K562 (cell line): ENCODE measurements around the gene XIRP2. TPM values are rescaled to one million over a fixed set of nuclear protein-coding genes. Genes with fewer than 3 reads are reported as not detected.

ENCODE experiments used
- ATAC-seq: fragments of 200-7000 bp; cut with Tn5 transposase; 3 replicates; pipeline ENCODE4 v1.9.1; 2020; ENCODE audit warnings: moderate library complexity
- BruUV-seq: library from RNA; stranded (reverse); fragments of 400-500 nt; replicated peaks from 2 replicates; lab custom pipeline; 2021; lab: Mats Ljungman, UMichigan
- CTCF ChIA-PET: fragments of 300-600 bp; formaldehyde crosslinking; extraction: SDS; loops from one replicate; lab custom pipeline; 2021; ENCODE audit warnings: low intra/inter-chr PET ratio; lab: Yijun Ruan, JAX
- POLR2A ChIA-PET: fragments of 300-600, 350-650 bp; sonication (Branson Sonifier 250); formaldehyde crosslinking; extraction: SDS; loops from one replicate; lab custom pipeline; 2021; ENCODE audit warnings: antibody characterized with exemption, inconsistent platforms; lab: Yijun Ruan, JAX
- DNase-seq, 4 experiments: peaks; one replicate each; pipeline versions ENCODE4 v3.0.0 to v3.0.0-alpha.2; 2011 to 2018; ENCODE audit warnings: low spot score in 3 of 4, mixed read lengths in 3 of 4; ENCODE audit errors: extremely low read depth in 1 of 4
- FAIRE-seq: peaks from 2 replicates; lab custom pipeline; 2011; peaks lifted over from hg19 to GRCh38; lab: Jason Lieb, UNC
- H2AFZ ChIP-seq: 2 replicates; pipeline ENCODE4 v1.6.0; 2011; ENCODE audit warnings: low read depth, low read length, control low read depth, inconsistent platforms
- H3K27ac ChIP-seq: fragments of 200-600 bp; 3 replicates; pipeline ENCODE4 v1.8.0; 2011; ENCODE audit warnings: low read depth, mild to moderate bottlenecking, control low read depth, inconsistent platforms, low read length, moderate library complexity, mixed read lengths; ENCODE audit errors: extremely low read depth
- H3K27me3 ChIP-seq, 2 experiments: fragments of 300-600 bp in 1 of 2; 2 replicates in 1 of 2; 3 replicates in 1 of 2; pipeline versions ENCODE4 v1.6.0 to v1.8.0; 2011; ENCODE audit warnings: inconsistent platforms in 2 of 2, low read length in 2 of 2, mild to moderate bottlenecking in 1 of 2, mixed read lengths in 1 of 2, moderate library complexity in 1 of 2; ENCODE audit not compliant: control insufficient read depth in 2 of 2, insufficient read depth in 2 of 2
- H3K36me3 ChIP-seq: fragments of 300-600 bp; 3 replicates; pipeline ENCODE4 v1.8.0; 2011; ENCODE audit warnings: mild to moderate bottlenecking, low read length, inconsistent platforms; ENCODE audit not compliant: control insufficient read depth, insufficient read depth
- H3K4me1 ChIP-seq, 2 experiments: fragments of 200-600 bp in 1 of 2; replicated peaks in 1 of 2; 2 replicates in 1 of 2; 3 replicates in 1 of 2; pipeline versions ENCODE4 v1.5.1 to v1.8.0; 2011; ENCODE audit warnings: inconsistent platforms in 2 of 2, low read length in 2 of 2, mild to moderate bottlenecking in 1 of 2, mixed read lengths in 1 of 2, moderate library complexity in 1 of 2; ENCODE audit not compliant: control insufficient read depth in 2 of 2, insufficient read depth in 2 of 2
- H3K4me2 ChIP-seq: 2 replicates; pipeline ENCODE4 v1.6.1; 2011; ENCODE audit warnings: low read length, control low read depth, inconsistent platforms, mixed read lengths; ENCODE audit not compliant: insufficient read depth
- H3K4me3 ChIP-seq: fragments of 200-600 bp; sonication (generic), shearing (Covaris generic); 2 replicates; pipeline ENCODE4 v1.5.1; 2016; ENCODE audit warnings: control low read depth, inconsistent platforms
- H3K79me2 ChIP-seq: fragments of 200-600 bp; 3 replicates; pipeline ENCODE4 v1.8.0; 2011; ENCODE audit warnings: low read length, inconsistent platforms; ENCODE audit not compliant: control insufficient read depth, insufficient read depth
- H3K9ac ChIP-seq, 2 experiments: 2 replicates each; pipeline versions ENCODE4 v1.6.0 to v1.6.1; 2011; ENCODE audit warnings: low read depth in 2 of 2, low read length in 2 of 2, control low read depth in 1 of 2, inconsistent platforms in 1 of 2, mild to moderate bottlenecking in 1 of 2, mixed read lengths in 1 of 2; ENCODE audit not compliant: insufficient read depth in 1 of 2
- H3K9me1 ChIP-seq: one replicate; pipeline ENCODE4 v1.6.0; 2011; ENCODE audit warnings: inconsistent platforms, mild to moderate bottlenecking, low read length, moderate library complexity; ENCODE audit not compliant: control insufficient read depth, insufficient read depth
- H3K9me3 ChIP-seq: replicated peaks from 2 replicates; pipeline ENCODE4 v1.5.1; 2011; ENCODE audit warnings: low read depth, low read length, inconsistent platforms; ENCODE audit not compliant: control insufficient read depth, insufficient read depth
- H4K20me1 ChIP-seq: replicated peaks from 2 replicates; pipeline ENCODE4 v1.6.1; 2011; ENCODE audit warnings: low read length, inconsistent platforms, mixed read lengths; ENCODE audit not compliant: control insufficient read depth, insufficient read depth
- ARID1B ChIP-seq: fragments of 450-650 bp; IDR thresholded peaks from 2 replicates; pipeline ENCODE4 v1.6.1; 2016; ENCODE audit warnings: antibody characterized with exemption, mild to moderate bottlenecking, inconsistent platforms
- ATF7 ChIP-seq: fragments of 450-650 bp; IDR thresholded peaks from 2 replicates; pipeline ENCODE4 v1.7.1; 2014; ENCODE audit warnings: mild to moderate bottlenecking, moderate library complexity
- E2F8 ChIP-seq: fragments of 450-650 bp; IDR thresholded peaks from 2 replicates; pipeline ENCODE4 v1.7.1; 2018; ENCODE audit warnings: mild to moderate bottlenecking, low read depth; ENCODE audit not compliant: partially characterized antibody
- GATA2 ChIP-seq: sonication (generic); formaldehyde crosslinking; IDR thresholded peaks from 2 replicates; pipeline ENCODE4 v1.4.0; 2020; ENCODE audit warnings: mild to moderate bottlenecking, missing genetic modification reagents
- ID3 ChIP-seq, 2 experiments: fragments of 250-450 bp in 1 of 2; fragments of 450-650 bp in 1 of 2; sonication (Bioruptor Pico) in 1 of 2; IDR thresholded peaks; 2 replicates each; pipeline versions ENCODE4 v1.6.1 to v1.8.0; 2016 to 2021; ENCODE audit warnings: mild to moderate bottlenecking in 2 of 2, moderate library complexity in 2 of 2, missing compliant biosample characterization in 1 of 2, missing genetic modification characterization in 1 of 2
- LEF1 ChIP-seq: fragments of 450-650 bp; IDR thresholded peaks from 2 replicates; pipeline ENCODE4 v1.6.1; 2016; ENCODE audit warnings: mild to moderate bottlenecking
- NONO ChIP-seq, 2 experiments: fragments of 200-400 bp in 1 of 2; fragments of 450-650 bp in 1 of 2; formaldehyde crosslinking in 1 of 2; IDR thresholded peaks; 2 replicates each; pipeline ENCODE4 v1.6.1; 2017; ENCODE audit warnings: low read depth in 2 of 2, mild to moderate bottlenecking in 2 of 2, moderate library complexity in 2 of 2, low read length in 1 of 2
- NRF1 ChIP-seq, 2 experiments: fragments of 450-650 bp; IDR thresholded peaks in 1 of 2; conservative IDR thresholded peaks in 1 of 2; 2 replicates each; pipeline ENCODE4 v1.6.1; 2014; ENCODE audit warnings: mild to moderate bottlenecking in 2 of 2
- SOX6 ChIP-seq: fragments of 450-650 bp; IDR thresholded peaks from 2 replicates; pipeline ENCODE4 v1.6.1; 2014; ENCODE audit warnings: mild to moderate bottlenecking
- SRF ChIP-seq, 2 experiments: fragments of 250-450, 450-650 bp in 1 of 2; sonication (Bioruptor Pico) in 1 of 2; sonication (generic) in 1 of 2; formaldehyde crosslinking; IDR thresholded peaks; 2 replicates each; pipeline versions ENCODE4 v1.5.0 to v1.5.1; 2020 to 2022; ENCODE audit warnings: mild to moderate bottlenecking in 1 of 2, missing genetic modification reagents in 1 of 2
- XRCC5 ChIP-seq: fragments of 200-400 bp; formaldehyde crosslinking; IDR thresholded peaks from 2 replicates; pipeline ENCODE4 v1.6.1; 2017; ENCODE audit warnings: low read depth, mild to moderate bottlenecking, low read length
- ZNF280B ChIP-seq: fragments of 250-450 bp; sonication (Bioruptor Pico); IDR thresholded peaks from 2 replicates; pipeline ENCODE4 v1.5.1; 2021; ENCODE audit warnings: mild to moderate bottlenecking
- ZNF445 ChIP-seq: fragments of 250-450 bp; sonication (Bioruptor Pico); IDR thresholded peaks from 2 replicates; pipeline ENCODE4 v1.4.0; 2020; ENCODE audit warnings: low read depth, mild to moderate bottlenecking, moderate library complexity
- ZNF696 ChIP-seq: fragments of 250-450 bp; sonication (Bioruptor Pico); conservative IDR thresholded peaks from 2 replicates; pipeline ENCODE4 v1.4.0; 2020; ENCODE audit warnings: mild to moderate bottlenecking, moderate library complexity
- WGBS: fragments of 100-300 bp; shearing (Covaris generic); methylation state at CpG from one replicate; pipeline ENCODE4 v1.1.6; 2016; ENCODE audit warnings: low coverage, mixed read lengths; ENCODE audit not compliant: insufficient coverage; ENCODE audit errors: missing lambda C conversion rate; 5-methylcytosine and 5-hydroxymethylcytosine counted together
- in situ Hi-C: fragments of 300-500 bp; cut with MboI; formaldehyde crosslinking; loops from 4 replicates; pipeline ENCODE4 v1.15.0; 2018; ENCODE audit warnings: inconsistent platforms, mixed read lengths
- intact Hi-C: fragments of 100-400 bp; cut with micrococcal nuclease; formaldehyde crosslinking; loops from 2 replicates; pipeline ENCODE4 v1.14.2; 2022
- polyA plus RNA-seq, 8 experiments: library from polyadenylated mRNA; depleted of rRNA in 4 of 8; stranded (reverse) in 5 of 8; unstranded in 3 of 8; fragments of >200 nt; fragmentation: Nextera tagmentation in 2 of 8; fragmentation: Illumina TruSeq in 1 of 8; extraction: Ambion mirVana in 2 of 8; extraction: Trizol in 1 of 8; gene quantifications; 2 replicates each; pipeline versions ENCODE4 v1.2.1 to v1.2.3, GENCODE V29; 2011 to 2014; ENCODE audit warnings: inconsistent platforms in 1 of 8, missing spikeins in 1 of 8
- total RNA-seq, 7 experiments: library from RNA; depleted of rRNA in 6 of 7; stranded (reverse); fragments of >200 nt in 6 of 7; fragmentation: Illumina TruSeq in 2 of 7; extraction: Trizol in 2 of 7; gene quantifications; 2 replicates each; pipeline versions ENCODE4 v1.2.1 to v1.2.3, GENCODE V29; 2011 to 2021; ENCODE audit warnings: low replicate concordance in 1 of 7
- TF ChIP-seq, protein P1 (sequence below): sonication (generic); formaldehyde crosslinking; IDR thresholded peaks from 2 replicates; pipeline ENCODE4 v1.8.0; 2022; ENCODE audit warnings: mild to moderate bottlenecking, missing genetic modification reagents

Gene XIRP2
- total and polyA plus RNA-seq, 9 of the 15 experiments (the other 6 are each of a cell fraction or from before 2014, with no cell fraction given): 0.04 to 0.10 (median 0.04) TPM; not detected in 2

- TF ChIP-seq ZNF696 (CRISPR knock-in tag) (no peak), NRF1 (conservative IDR thresholded peaks at IDR 0.05 in 1 of 2, IDR thresholded peaks at IDR 0.05 in 1 of 2) (no peak)
These were observed 169.2 kb downstream of the XIRP2 start (continued) for GRCh38 chr2:167057446-167057845.

DNA sequence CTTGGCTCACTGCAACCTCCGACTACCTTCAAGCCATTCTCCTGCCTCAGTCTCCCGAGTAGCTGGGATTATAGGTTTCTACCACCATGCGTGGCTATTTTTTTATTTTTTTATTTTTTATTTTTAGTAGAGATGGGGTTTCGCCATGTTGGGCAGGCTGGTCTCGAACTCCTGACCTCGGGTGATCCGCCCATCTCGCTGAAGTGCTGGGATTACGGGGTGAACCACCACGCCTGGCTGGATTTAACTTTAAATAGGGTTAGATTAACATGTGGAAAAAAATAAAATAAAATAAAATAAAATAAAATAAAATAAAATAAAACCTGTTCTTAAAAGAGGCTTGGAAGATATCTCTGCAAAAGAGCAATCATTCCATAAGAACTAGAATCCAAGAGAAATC is 170.9 kb downstream of the XIRP2 start:
- ATAC-seq (no peak), DNase-seq (no peak), FAIRE-seq (no peak)
- H3K9ac ChIP-seq: no peak overlapping the region
- H3K27me3 ChIP-seq: no peaks in the 10 kb centered on the region
- CTCF ChIA-PET: no interaction called here
- in situ Hi-C loops: no loop called here
- WGBS: under 1% methylated on average over 10 of the region's 10 CpGs
- no peaks in the 10 kb centered on the region for H3K36me3 ChIP-seq
- no TSS peak for BruUV-seq
- POLR2A ChIA-PET: no interaction called here
- no peak overlapping the region for H2AFZ ChIP-seq
- intact Hi-C loops: no loop called here
- no peak overlapping the region for H3K27ac ChIP-seq
- H3K9me1 ChIP-seq: no peaks in the 10 kb centered on the region
- H3K4me3 ChIP-seq: no peak overlapping the region
- no peaks in the 10 kb centered on the region for H3K4me1 ChIP-seq
- no peaks in the 10 kb centered on the region for H4K20me1 ChIP-seq
- H3K9me3 ChIP-seq: no peaks in the 10 kb centered on the region; the same call in 1 of the 2 replicates
- no peak overlapping the region for H3K4me2 ChIP-seq
- no peaks in the 10 kb centered on the region for H3K79me2 ChIP-seq
- TF ChIP-seq SOX6: no peak
- TF ChIP-seq ID3 (CRISPR knock-in tag; IDR thresholded peaks at IDR 0.05): no peak
- TF ChIP-seq ID3 (tag; IDR thresholded peaks at IDR 0.05): no peak
- TF ChIP-seq ZNF280B (CRISPR knock-in tag): no peak
- no peak for TF ChIP-seq NONO (IDR thresholded peaks at IDR 0.05; ENCODE audit: low read depth in 2 of 2, low read length in 1 of 2)
- no peak for TF ChIP-seq E2F8
- no peak for TF ChIP-seq XRCC5
- TF ChIP-seq SRF (CRISPR knock-in tag; IDR thresholded peaks at IDR 0.05): no peak
- no peak for TF ChIP-seq ZNF445 (CRISPR knock-in tag)
- TF ChIP-seq, protein P1, sequence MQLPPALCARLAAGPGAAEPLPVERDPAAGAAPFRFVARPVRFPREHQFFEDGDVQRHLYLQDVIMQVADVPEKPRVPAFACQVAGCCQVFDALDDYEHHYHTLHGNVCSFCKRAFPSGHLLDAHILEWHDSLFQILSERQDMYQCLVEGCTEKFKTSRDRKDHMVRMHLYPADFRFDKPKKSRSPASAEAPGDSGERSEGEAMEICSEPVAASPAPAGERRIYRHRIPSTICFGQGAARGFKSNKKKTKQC: no peak
- TF ChIP-seq ATF7: no peak
- no peak for TF ChIP-seq GATA2 (CRISPR knock-in tag)
- no peak for TF ChIP-seq ARID1B
- no peak for TF ChIP-seq LEF1
